A549 (cell line): ENCODE data around the gene SNX14. TPM values are rescaled to one million over a fixed set of nuclear protein-coding genes. Genes with fewer than 3 reads are reported as not detected.
A peak's percentile ranks its signal among the peaks of the same experiment; 100 is the strongest.

ENCODE experiments used
- ATAC-seq, 2 experiments: fragments of 200-7000 bp in 1 of 2; fragments of >200 bp in 1 of 2; cut with Nextera tagmentation in 1 of 2; cut with Tn5 transposase in 1 of 2; 3 replicates each; pipeline versions ENCODE4 v1.8.0 to v1.9.1; 2018 to 2020; ENCODE audit warnings: mild to moderate bottlenecking in 1 of 2, moderate library complexity in 1 of 2
- CTCF ChIA-PET: fragments of 300-600 bp; sonication (Branson Sonifier 250); formaldehyde crosslinking; extraction: SDS; loops from one replicate; lab custom pipeline; 2021; ENCODE audit warnings: antibody characterized with exemption, inconsistent platforms; lab: Yijun Ruan, JAX
- POLR2A ChIA-PET: fragments of 350-600 bp; formaldehyde crosslinking; extraction: SDS; loops from one replicate; lab custom pipeline; 2021; ENCODE audit warnings: antibody characterized with exemption, inconsistent platforms; lab: Yijun Ruan, JAX
- DNase-seq, 2 experiments: peaks; one replicate each; pipeline versions ENCODE4 v3.0.0 to v3.0.0-alpha.2; 2011 to 2016; ENCODE audit warnings: low read depth in 1 of 2, low spot score in 1 of 2
- FAIRE-seq: peaks from 2 replicates; lab custom pipeline; 2011; peaks lifted over from hg19 to GRCh38; lab: Jason Lieb, UNC
- H3K27ac ChIP-seq, 2 experiments: fragments of >200 bp; sonication (Bioruptor Twin); formaldehyde crosslinking; 3 replicates each; pipeline ENCODE4 v1.5.1; 2016 to 2017
- H3K4me1 ChIP-seq: fragments of >200 bp; sonication (Bioruptor Twin); formaldehyde crosslinking; 3 replicates; pipeline ENCODE4 v1.6.1; 2016
- H3K4me2 ChIP-seq: fragments of >200 bp; sonication (Bioruptor Twin); formaldehyde crosslinking; 3 replicates; pipeline ENCODE4 v1.6.1; 2016
- H3K4me3 ChIP-seq: fragments of >200 bp; sonication (Bioruptor Twin); formaldehyde crosslinking; 3 replicates; pipeline ENCODE4 v1.5.1; 2016
- H3K9me3 ChIP-seq: fragments of >200 bp; sonication (Bioruptor Twin); formaldehyde crosslinking; 3 replicates; pipeline ENCODE4 v1.6.1; 2016
- ELK1 ChIP-seq: fragments of 150-350 bp; IDR thresholded peaks from 2 replicates; pipeline ENCODE4 v1.6.1; 2014; ENCODE audit warnings: low read depth, mild to moderate bottlenecking, low read length
- GATA3 ChIP-seq: IDR thresholded peaks from 2 replicates; pipeline ENCODE4 v1.6.1; 2012; ENCODE audit warnings: borderline replicate concordance
- HDAC2 ChIP-seq: fragments of 200-600 bp; sonication (generic); IDR thresholded peaks from 2 replicates; pipeline ENCODE4 v1.6.1; 2016
- KDM1A ChIP-seq: fragments of 200-600 bp; sonication (generic); IDR thresholded peaks from 2 replicates; pipeline ENCODE4 v1.6.1; 2016; ENCODE audit warnings: low read depth, mild to moderate bottlenecking
- RAD21 ChIP-seq, 2 experiments: fragments of >200 bp in 1 of 2; sonication (Bioruptor Twin) in 1 of 2; formaldehyde crosslinking in 1 of 2; IDR thresholded peaks in 1 of 2; conservative IDR thresholded peaks in 1 of 2; 2 replicates in 1 of 2; 3 replicates in 1 of 2; pipeline ENCODE4 v1.6.1; 2012 to 2018; ENCODE audit warnings: inconsistent platforms in 1 of 2
- RFX5 ChIP-seq: fragments of 450-650 bp; IDR thresholded peaks from 2 replicates; pipeline ENCODE4 v1.7.1; 2014; ENCODE audit warnings: antibody characterized with exemption, mild to moderate bottlenecking, moderate library complexity
- SMC3 ChIP-seq: fragments of >200 bp; sonication (Bioruptor Twin); formaldehyde crosslinking; IDR thresholded peaks from 3 replicates; pipeline ENCODE4 v1.6.1; 2018; ENCODE audit warnings: inconsistent platforms
- ZFP36 ChIP-seq: fragments of 450-650 bp; IDR thresholded peaks from 2 replicates; pipeline ENCODE4 v1.6.1; 2014; ENCODE audit warnings: borderline replicate concordance; ENCODE audit not compliant: partially characterized antibody
- ZSCAN20 ChIP-seq: fragments of 250-450 bp; sonication (Bioruptor Pico); IDR thresholded peaks from 2 replicates; pipeline ENCODE4 v1.8.0; 2022; ENCODE audit warnings: mild to moderate bottlenecking, moderate library complexity
- WGBS: methylation state at CpG from one replicate; pipeline ENCODE4 v1.1.6; 2017; ENCODE audit errors: missing lambda C conversion rate; 5-methylcytosine and 5-hydroxymethylcytosine counted together
- polyA plus RNA-seq, 4 experiments: library from polyadenylated mRNA; depleted of rRNA in 3 of 4; stranded (reverse); fragments of >200 nt; fragmentation: RNase III in 1 of 4; extraction: RNeasy Plus Mini Kit Qiagen cat#74134 plus additional on column Dnase treatment in 1 of 4; gene quantifications; 2 replicates in 3 of 4; 3 replicates in 1 of 4; pipeline ENCODE4 v1.2.3, GENCODE V29; 2011 to 2017
- TF ChIP-seq, protein P1 (sequence below): fragments of >200 bp; sonication (Bioruptor Twin); formaldehyde crosslinking; IDR thresholded peaks from 3 replicates; pipeline ENCODE4 v1.5.1; 2016
- TF ChIP-seq, protein P2 (sequence below): fragments of >200 bp; sonication (Bioruptor Twin); formaldehyde crosslinking; IDR thresholded peaks from 3 replicates; pipeline ENCODE4 v1.6.1; 2016
- TF ChIP-seq, protein P3 (sequence below): IDR thresholded peaks from 2 replicates; pipeline ENCODE4 v1.6.1; 2012; ENCODE audit warnings: low read depth, borderline replicate concordance
- TF ChIP-seq, protein P4 (sequence below): fragments of 200-600 bp; sonication (generic); IDR thresholded peaks from 2 replicates; pipeline ENCODE4 v1.6.1; 2016; ENCODE audit warnings: antibody characterized with exemption, mild to moderate bottlenecking, moderate library complexity
- TF ChIP-seq, protein P5 (sequence below): fragments of 450-650 bp; IDR thresholded peaks from 2 replicates; pipeline ENCODE4 v1.6.1; 2014; ENCODE audit warnings: antibody characterized with exemption

Gene SNX14
- polyA plus RNA-seq, 2 of the 4 experiments (the other 2 are of a cell fraction), result 47.1 to 113 TPM

GRCh38 chr6:85482905-85483700 lies 110.6 kb downstream of the SNX14 start:
- TF ChIP-seq ZSCAN20 (CRISPR knock-in tag) (no peak), SMC3 (peak; percentile 95), RAD21 (conservative IDR thresholded peaks at IDR 0.05 in 1 of 2, IDR thresholded peaks at IDR 0.05 in 1 of 2) (peak; percentile 86 to 89), ELK1 (no peak)
- TF ChIP-seq, protein P1, sequence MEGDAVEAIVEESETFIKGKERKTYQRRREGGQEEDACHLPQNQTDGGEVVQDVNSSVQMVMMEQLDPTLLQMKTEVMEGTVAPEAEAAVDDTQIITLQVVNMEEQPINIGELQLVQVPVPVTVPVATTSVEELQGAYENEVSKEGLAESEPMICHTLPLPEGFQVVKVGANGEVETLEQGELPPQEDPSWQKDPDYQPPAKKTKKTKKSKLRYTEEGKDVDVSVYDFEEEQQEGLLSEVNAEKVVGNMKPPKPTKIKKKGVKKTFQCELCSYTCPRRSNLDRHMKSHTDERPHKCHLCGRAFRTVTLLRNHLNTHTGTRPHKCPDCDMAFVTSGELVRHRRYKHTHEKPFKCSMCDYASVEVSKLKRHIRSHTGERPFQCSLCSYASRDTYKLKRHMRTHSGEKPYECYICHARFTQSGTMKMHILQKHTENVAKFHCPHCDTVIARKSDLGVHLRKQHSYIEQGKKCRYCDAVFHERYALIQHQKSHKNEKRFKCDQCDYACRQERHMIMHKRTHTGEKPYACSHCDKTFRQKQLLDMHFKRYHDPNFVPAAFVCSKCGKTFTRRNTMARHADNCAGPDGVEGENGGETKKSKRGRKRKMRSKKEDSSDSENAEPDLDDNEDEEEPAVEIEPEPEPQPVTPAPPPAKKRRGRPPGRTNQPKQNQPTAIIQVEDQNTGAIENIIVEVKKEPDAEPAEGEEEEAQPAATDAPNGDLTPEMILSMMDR, result peak; percentile 82
- TF ChIP-seq, protein P2, sequence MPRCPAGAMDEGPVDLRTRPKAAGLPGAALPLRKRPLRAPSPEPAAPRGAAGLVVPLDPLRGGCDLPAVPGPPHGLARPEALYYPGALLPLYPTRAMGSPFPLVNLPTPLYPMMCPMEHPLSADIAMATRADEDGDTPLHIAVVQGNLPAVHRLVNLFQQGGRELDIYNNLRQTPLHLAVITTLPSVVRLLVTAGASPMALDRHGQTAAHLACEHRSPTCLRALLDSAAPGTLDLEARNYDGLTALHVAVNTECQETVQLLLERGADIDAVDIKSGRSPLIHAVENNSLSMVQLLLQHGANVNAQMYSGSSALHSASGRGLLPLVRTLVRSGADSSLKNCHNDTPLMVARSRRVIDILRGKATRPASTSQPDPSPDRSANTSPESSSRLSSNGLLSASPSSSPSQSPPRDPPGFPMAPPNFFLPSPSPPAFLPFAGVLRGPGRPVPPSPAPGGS, result no peak
- TF ChIP-seq, protein P3, sequence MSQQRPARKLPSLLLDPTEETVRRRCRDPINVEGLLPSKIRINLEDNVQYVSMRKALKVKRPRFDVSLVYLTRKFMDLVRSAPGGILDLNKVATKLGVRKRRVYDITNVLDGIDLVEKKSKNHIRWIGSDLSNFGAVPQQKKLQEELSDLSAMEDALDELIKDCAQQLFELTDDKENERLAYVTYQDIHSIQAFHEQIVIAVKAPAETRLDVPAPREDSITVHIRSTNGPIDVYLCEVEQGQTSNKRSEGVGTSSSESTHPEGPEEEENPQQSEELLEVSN, result no peak
- ChIA-PET CTCF (interaction anchor here (0.6 to 11.1 kb wide), 40 partner anchors 8 to 218 kb away, joined by 3 to 161 read pairs (median 4); partner anchors contain the start of gene NT5E), POLR2A (interaction anchor here (1.2 kb wide), 2 partner anchors 33 to 78 kb away, joined by 3 to 5 read pairs; partner anchors contain the start of gene NT5E)
- Histone ChIP-seq H3K4me1 (peaks cover 6% of the 10 kb centered on the region; the same call in 1 of the 3 replicates), H3K27ac (peak overlapping the region in 1 of 2 experiments; percentile 33; a peak in 3 of 6 replicates), H3K4me3 (no peak overlapping the region), H3K9me3 (no peaks in the 10 kb centered on the region), H3K4me2 (0 out of 3 replicates have a peak overlapping the region, but pooled peaks have one; percentile 29)
- 30% methylated on average over 10 of the region's 10 CpGs for WGBS
- DNase-seq (peak; percentile 37 to 55), FAIRE-seq (no peak), ATAC-seq (peak; percentile 94 to 98)

DNA sequence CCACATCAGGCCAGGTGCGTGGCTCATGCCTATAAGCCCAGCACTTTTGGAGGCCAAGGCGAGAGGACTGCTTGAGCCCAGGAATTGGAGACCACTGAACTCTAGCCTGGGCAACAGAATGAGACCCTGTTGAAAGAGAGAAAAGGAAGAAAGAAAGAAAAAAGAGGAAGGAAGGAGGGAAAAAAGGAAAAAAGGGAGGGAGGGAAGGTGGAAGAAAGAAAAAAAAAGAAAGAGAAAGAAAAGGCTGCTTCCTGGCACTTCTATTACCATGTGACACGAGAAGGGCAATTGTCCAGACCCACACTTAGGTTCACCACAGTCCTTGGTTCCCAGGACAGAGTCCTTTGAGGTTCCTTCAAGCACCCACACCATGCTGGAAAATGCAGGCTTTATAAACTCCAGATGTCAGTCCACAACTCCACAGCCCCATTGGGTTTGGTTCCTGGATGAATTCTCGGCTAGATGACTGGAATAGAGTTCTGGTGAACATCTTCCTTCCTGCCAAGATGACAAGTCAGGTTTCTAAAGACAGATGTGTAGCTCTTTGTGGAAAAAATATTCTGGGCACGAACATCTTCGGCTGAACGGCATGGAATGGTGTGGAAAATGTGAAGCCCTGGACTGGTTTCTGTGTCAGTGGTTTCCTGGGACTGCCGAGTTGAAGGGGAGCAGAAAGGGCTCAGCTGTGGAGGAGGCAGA lies 111.3 kb downstream of the SNX14 start:
- Histone ChIP-seq H3K4me1 (peaks cover 6% of the 10 kb centered on the region; the same call in 1 of the 3 replicates), H3K9me3 (no peaks in the 10 kb centered on the region), H3K4me3 (no peak overlapping the region), H3K4me2 (no peak overlapping the region), H3K27ac (peak overlapping the region in 1 of 2 experiments; percentile 33; a peak in 3 of 6 replicates)
- 92% methylated on average over 8 of the region's 8 CpGs for WGBS
- ATAC-seq (peak; percentile 42 to 58; a peak in 5 of 6 replicates), DNase-seq (no peak), FAIRE-seq (no peak)
- POLR2A ChIA-PET, result interaction anchor here (1.2 kb wide), 2 partner anchors 33 to 78 kb away, joined by 3 to 5 read pairs; partner anchors contain the start of gene NT5E
- CTCF ChIA-PET, result interaction anchor here (0.6 to 11.1 kb wide), 37 partner anchors 9 to 219 kb away, joined by 3 to 161 read pairs (median 5); partner anchors contain the start of gene NT5E
- TF ChIP-seq ZFP36, result no peak
- no peak for TF ChIP-seq KDM1A
- TF ChIP-seq GATA3, result no peak
- TF ChIP-seq, protein P4, sequence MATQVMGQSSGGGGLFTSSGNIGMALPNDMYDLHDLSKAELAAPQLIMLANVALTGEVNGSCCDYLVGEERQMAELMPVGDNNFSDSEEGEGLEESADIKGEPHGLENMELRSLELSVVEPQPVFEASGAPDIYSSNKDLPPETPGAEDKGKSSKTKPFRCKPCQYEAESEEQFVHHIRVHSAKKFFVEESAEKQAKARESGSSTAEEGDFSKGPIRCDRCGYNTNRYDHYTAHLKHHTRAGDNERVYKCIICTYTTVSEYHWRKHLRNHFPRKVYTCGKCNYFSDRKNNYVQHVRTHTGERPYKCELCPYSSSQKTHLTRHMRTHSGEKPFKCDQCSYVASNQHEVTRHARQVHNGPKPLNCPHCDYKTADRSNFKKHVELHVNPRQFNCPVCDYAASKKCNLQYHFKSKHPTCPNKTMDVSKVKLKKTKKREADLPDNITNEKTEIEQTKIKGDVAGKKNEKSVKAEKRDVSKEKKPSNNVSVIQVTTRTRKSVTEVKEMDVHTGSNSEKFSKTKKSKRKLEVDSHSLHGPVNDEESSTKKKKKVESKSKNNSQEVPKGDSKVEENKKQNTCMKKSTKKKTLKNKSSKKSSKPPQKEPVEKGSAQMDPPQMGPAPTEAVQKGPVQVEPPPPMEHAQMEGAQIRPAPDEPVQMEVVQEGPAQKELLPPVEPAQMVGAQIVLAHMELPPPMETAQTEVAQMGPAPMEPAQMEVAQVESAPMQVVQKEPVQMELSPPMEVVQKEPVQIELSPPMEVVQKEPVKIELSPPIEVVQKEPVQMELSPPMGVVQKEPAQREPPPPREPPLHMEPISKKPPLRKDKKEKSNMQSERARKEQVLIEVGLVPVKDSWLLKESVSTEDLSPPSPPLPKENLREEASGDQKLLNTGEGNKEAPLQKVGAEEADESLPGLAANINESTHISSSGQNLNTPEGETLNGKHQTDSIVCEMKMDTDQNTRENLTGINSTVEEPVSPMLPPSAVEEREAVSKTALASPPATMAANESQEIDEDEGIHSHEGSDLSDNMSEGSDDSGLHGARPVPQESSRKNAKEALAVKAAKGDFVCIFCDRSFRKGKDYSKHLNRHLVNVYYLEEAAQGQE, result no peak
- TF ChIP-seq, protein P2, result no peak
- no peak for TF ChIP-seq RFX5
- TF ChIP-seq, protein P5, sequence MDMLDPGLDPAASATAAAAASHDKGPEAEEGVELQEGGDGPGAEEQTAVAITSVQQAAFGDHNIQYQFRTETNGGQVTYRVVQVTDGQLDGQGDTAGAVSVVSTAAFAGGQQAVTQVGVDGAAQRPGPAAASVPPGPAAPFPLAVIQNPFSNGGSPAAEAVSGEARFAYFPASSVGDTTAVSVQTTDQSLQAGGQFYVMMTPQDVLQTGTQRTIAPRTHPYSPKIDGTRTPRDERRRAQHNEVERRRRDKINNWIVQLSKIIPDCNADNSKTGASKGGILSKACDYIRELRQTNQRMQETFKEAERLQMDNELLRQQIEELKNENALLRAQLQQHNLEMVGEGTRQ, result no peak
- TF ChIP-seq HDAC2, result no peak
